ENCODE measurements around the gene MXRA8. TPM values are rescaled to one million over a fixed set of nuclear protein-coding genes. Genes with fewer than 3 reads are reported as not detected.

MXRA8 gene
- total and polyA plus RNA-seq, 9 of the 15 experiments (the other 6 are each of a cell fraction or from before 2014, with no cell fraction given) = 0.66 to 11.3 (median 6.3) TPM

DNA sequence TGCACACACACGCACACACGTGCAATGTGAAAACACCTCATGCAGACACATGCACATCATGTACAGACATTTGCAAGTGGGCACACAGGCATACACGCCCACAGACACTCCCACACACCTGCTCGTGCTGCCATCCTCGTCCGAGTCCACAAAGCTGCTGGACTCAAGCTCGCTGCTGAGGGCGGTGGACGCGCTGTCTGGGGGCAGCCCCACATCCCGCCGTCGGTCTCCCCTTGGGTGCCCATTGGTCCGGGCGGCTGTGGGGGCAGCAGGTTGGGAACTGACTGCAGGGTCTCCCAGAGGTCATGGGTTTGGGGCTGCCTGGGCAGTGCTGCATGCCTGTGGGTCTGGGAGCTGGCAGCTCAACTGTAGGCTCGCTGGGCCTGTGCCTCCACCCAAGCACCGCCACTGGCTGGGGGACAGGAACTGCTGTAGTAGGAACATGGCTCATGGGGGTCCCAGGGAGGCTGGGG, 16.8 kb downstream of the MXRA8 start:
- no TSS peak for BruUV-seq (replicated peaks)
- Histone ChIP-seq H3K79me2 (ENCODE audit: control insufficient read depth, insufficient read depth, low read length) (peaks cover 40% of the 10 kb centered on the region), H3K36me3 (ENCODE audit: control insufficient read depth, insufficient read depth, low read length) (peaks cover 83% of the 10 kb centered on the region; the same call in 2 of the 3 replicates), H2AFZ (ENCODE audit: low read depth, low read length) (no peak overlapping the region), H3K27ac (ENCODE audit: extremely low read depth, low read depth, low read length) (no peak overlapping the region), H3K4me1 (replicated peaks in 1 of 2; ENCODE audit: control insufficient read depth in 2 of 2, insufficient read depth in 2 of 2, low read length in 2 of 2) (peaks cover 9 to 88% of the 10 kb centered on the region in 2 experiments; a peak in 3 of 5 replicates), H3K27me3 (ENCODE audit: control insufficient read depth in 2 of 2, insufficient read depth in 2 of 2, low read length in 2 of 2) (no peaks in the 10 kb centered on the region), H4K20me1 (replicated peaks; ENCODE audit: control insufficient read depth, insufficient read depth, low read length) (peaks cover 38% of the 10 kb centered on the region; the same call in 1 of the 2 replicates), H3K9ac (ENCODE audit: insufficient read depth in 1 of 2, low read depth in 2 of 2, low read length in 2 of 2) (no peak overlapping the region), H3K4me2 (ENCODE audit: insufficient read depth, low read length) (no peak overlapping the region), H3K9me3 (replicated peaks; ENCODE audit: control insufficient read depth, insufficient read depth, low read depth, low read length) (peaks cover 2% of the 10 kb centered on the region; the same call in 1 of the 2 replicates), H3K4me3 (no peak overlapping the region), H3K9me1 (ENCODE audit: control insufficient read depth, insufficient read depth, low read length) (peaks cover 11% of the 10 kb centered on the region)
- FAIRE-seq (no peak), ATAC-seq (no peak), DNase-seq (ENCODE audit: extremely low read depth in 1 of 4, low spot score in 3 of 4) (no peak)
- CTCF ChIA-PET (ENCODE audit: low intra/inter-chr PET ratio) = no interaction called here
- POLR2A ChIA-PET = interaction anchor here (0.6 to 1.0 kb wide), 2 partner anchors 10 to 35 kb away, joined by 3 to 4 read pairs; no protein-coding TSS in a partner anchor
- in situ Hi-C loops (cut with MboI) = no loop called here
- peak; percentile 57 for TF ChIP-seq RBM22 (IDR thresholded peaks at IDR 0.05; ENCODE audit: low read depth, low read length, poor library complexity, severe bottlenecking)
- 0 out of 2 replicates have a peak, but pooled peaks have one; percentile 5 for TF ChIP-seq ARID4B (CRISPR knock-in tag; IDR thresholded peaks at IDR 0.05)
- TF ChIP-seq, protein P1, sequence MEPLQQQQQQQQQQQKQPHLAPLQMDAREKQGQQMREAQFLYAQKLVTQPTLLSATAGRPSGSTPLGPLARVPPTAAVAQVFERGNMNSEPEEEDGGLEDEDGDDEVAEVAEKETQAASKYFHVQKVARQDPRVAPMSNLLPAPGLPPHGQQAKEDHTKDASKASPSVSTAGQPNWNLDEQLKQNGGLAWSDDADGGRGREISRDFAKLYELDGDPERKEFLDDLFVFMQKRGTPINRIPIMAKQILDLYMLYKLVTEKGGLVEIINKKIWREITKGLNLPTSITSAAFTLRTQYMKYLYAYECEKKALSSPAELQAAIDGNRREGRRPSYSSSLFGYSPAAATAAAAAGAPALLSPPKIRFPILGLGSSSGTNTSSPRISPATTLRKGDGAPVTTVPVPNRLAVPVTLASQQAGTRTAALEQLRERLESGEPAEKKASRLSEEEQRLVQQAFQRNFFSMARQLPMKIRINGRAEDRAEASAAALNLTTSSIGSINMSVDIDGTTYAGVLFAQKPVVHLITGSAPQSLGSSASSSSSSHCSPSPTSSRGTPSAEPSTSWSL (CRISPR knock-in tag; IDR thresholded peaks at IDR 0.05; ENCODE audit: borderline replicate concordance) = no peak
- 92% methylated on average over 17 of the region's 17 CpGs for WGBS (ENCODE audit: insufficient coverage, low coverage, missing lambda C conversion rate)
- intact Hi-C loops (cut with micrococcal nuclease) = no loop called here
